Spleen (tissue), 11 donors: ENCODE data around the gene MON2. TPM values are rescaled to one million over a fixed set of nuclear protein-coding genes. Genes with fewer than 3 reads are reported as not detected.

Source experiments
- DNase-seq: peaks from one replicate; pipeline ENCODE4 v3.0.0-alpha.2; 2020
- H3K27ac ChIP-seq, 8 donors: fragments of 200-600 bp; sonication (generic) in 7 of 8; 1 replicate in 4 of 8; 2 replicates in 4 of 8; pipeline versions ENCODE4 v1.5.0 to v1.8.0; 2016 to 2021; ENCODE audit warnings: inconsistent platforms in 4 of 8, mild to moderate bottlenecking in 4 of 8, moderate library complexity in 1 of 8
- H3K27me3 ChIP-seq, 7 donors: fragments of 200-600 bp; sonication (generic) in 6 of 7; replicated peaks in 1 of 7; 1 replicate in 4 of 7; 2 replicates in 3 of 7; pipeline versions ENCODE4 v1.5.0 to v1.8.0; 2016 to 2021; ENCODE audit warnings: inconsistent platforms in 3 of 7, mild to moderate bottlenecking in 1 of 7
- H3K36me3 ChIP-seq, 6 donors: fragments of 200-600 bp; sonication (generic) in 5 of 6; 1 replicate in 4 of 6; 2 replicates in 2 of 6; pipeline versions ENCODE4 v1.5.0 to v1.8.0; 2016 to 2021; ENCODE audit warnings: inconsistent platforms in 2 of 6
- H3K4me1 ChIP-seq, 6 donors: fragments of 200-600 bp; sonication (generic) in 5 of 6; 1 replicate in 3 of 6; 2 replicates in 3 of 6; pipeline versions ENCODE4 v1.5.0 to v1.8.0; 2016 to 2021; ENCODE audit warnings: inconsistent platforms in 3 of 6
- H3K4me3 ChIP-seq, 8 donors: fragments of 200-600 bp; sonication (generic) in 7 of 8; 1 replicate in 4 of 8; 2 replicates in 4 of 8; pipeline versions ENCODE4 v1.5.0 to v1.8.0; 2016 to 2021; ENCODE audit warnings: inconsistent platforms in 4 of 8, mild to moderate bottlenecking in 4 of 8, moderate library complexity in 2 of 8
- H3K9me3 ChIP-seq, 8 donors: fragments of 200-600 bp; sonication (generic) in 7 of 8; 1 replicate in 4 of 8; 2 replicates in 4 of 8; pipeline versions ENCODE4 v1.5.0 to v1.8.0; 2016 to 2021; ENCODE audit warnings: inconsistent platforms in 4 of 8
- POLR2A ChIP-seq, 3 donors: fragments of 450-650 bp; IDR thresholded peaks; one replicate each; pipeline ENCODE4 v1.5.1; 2017; ENCODE audit warnings: antibody characterized with exemption in 3 of 3, mild to moderate bottlenecking in 1 of 3
- POLR2AphosphoS5 ChIP-seq, 3 donors: sonication (generic); formaldehyde crosslinking; IDR thresholded peaks; one replicate each; pipeline ENCODE4 v1.5.1; 2017; ENCODE audit warnings: antibody characterized with exemption in 3 of 3
- WGBS, 5 donors: extraction: QIAGEN DNeasy Blood & Tissue Kit in 3 of 5; methylation state at CpG; one replicate each; pipeline versions ENCODE4 v1.1.5 to v1.1.7; 2013 to 2018; 5-methylcytosine and 5-hydroxymethylcytosine counted together
- intact Hi-C: fragments of 100-400 bp; cut with DNase I; formaldehyde crosslinking; loops from one replicate; pipeline ENCODE4 v1.15.0; 2023; ENCODE audit warnings: low total_unique reads
- polyA plus RNA-seq, 3 donors: library from polyadenylated mRNA; stranded (reverse); fragments of 200-250 nt; gene quantifications; one replicate each; pipeline ENCODE4 v1.2.1, GENCODE V29; 2013
- total RNA-seq, 7 donors: library from RNA; depleted of rRNA in 3 of 7; stranded (reverse); fragments of >200 nt in 3 of 7; fragmentation: NEBNext Ultra II Directional in 4 of 7; extraction: Animal tissue kit (Norgen Biotek cat#: 25700) in 4 of 7; gene quantifications; one replicate each; pipeline versions ENCODE4 v1.1.0 to v1.2.1, GENCODE V29; 2016 to 2021
- TF ChIP-seq, protein P1 (sequence below), 11 experiments: fragments of 200-600 bp in 7 of 11; fragments of 450-650 bp in 4 of 11; sonication (generic) in 4 of 11; IDR thresholded peaks in 8 of 11; conservative IDR thresholded peaks in 3 of 11; 1 replicate in 7 of 11; 2 replicates in 4 of 11; pipeline versions ENCODE4 v1.4.0 to v1.8.0; 2016 to 2021; ENCODE audit warnings: antibody characterized with exemption in 11 of 11, inconsistent platforms in 4 of 11, mild to moderate bottlenecking in 1 of 11
- donor health status: healthy with polysubstance abuse.
- donor health status: DM: no; HTN: no; CAD: no; lungs with moderate emphysema.
- donor health status: DM: no; HTN: no; CAD: no.
- donor health status: Bipolar disorder and iron deficiency.
- donor health status: healthy.
- donor health status: DM: no; HTN: no; CAD: no.
- donor health status: DM: yes; HTN: yes; CAD: no.

The MON2 gene
- total and polyA plus RNA-seq, 10 donors: 10.8 to 181 (median 82.0) TPM

GRCh38 chr12:62597253-62597652 is 130.6 kb downstream of the MON2 start:
- Histone ChIP-seq H3K9me3 (no peaks in the 10 kb centered on the region), H3K27me3 (no peaks in the 10 kb centered on the region), H3K36me3 (peaks cover 0 to 14% (median 2%) of the 10 kb centered on the region in 6 donors), H3K4me1 (peaks cover 0 to 13% (median 10%) of the 10 kb centered on the region in 6 donors), H3K27ac (no peak overlapping the region), H3K4me3 (no peak overlapping the region)
- TF ChIP-seq, protein P1, sequence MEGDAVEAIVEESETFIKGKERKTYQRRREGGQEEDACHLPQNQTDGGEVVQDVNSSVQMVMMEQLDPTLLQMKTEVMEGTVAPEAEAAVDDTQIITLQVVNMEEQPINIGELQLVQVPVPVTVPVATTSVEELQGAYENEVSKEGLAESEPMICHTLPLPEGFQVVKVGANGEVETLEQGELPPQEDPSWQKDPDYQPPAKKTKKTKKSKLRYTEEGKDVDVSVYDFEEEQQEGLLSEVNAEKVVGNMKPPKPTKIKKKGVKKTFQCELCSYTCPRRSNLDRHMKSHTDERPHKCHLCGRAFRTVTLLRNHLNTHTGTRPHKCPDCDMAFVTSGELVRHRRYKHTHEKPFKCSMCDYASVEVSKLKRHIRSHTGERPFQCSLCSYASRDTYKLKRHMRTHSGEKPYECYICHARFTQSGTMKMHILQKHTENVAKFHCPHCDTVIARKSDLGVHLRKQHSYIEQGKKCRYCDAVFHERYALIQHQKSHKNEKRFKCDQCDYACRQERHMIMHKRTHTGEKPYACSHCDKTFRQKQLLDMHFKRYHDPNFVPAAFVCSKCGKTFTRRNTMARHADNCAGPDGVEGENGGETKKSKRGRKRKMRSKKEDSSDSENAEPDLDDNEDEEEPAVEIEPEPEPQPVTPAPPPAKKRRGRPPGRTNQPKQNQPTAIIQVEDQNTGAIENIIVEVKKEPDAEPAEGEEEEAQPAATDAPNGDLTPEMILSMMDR (IDR thresholded peaks at IDR 0.05 in 8 of 11, conservative IDR thresholded peaks at IDR 0.05 in 3 of 11): no peak
- no peak for TF ChIP-seq POLR2A (IDR thresholded peaks at IDR 0.05)
- TF ChIP-seq POLR2AphosphoS5 (IDR thresholded peaks at IDR 0.05): no peak
- intact Hi-C loops: no loop called here
- DNase-seq: no peak
- 96 to 99% (median 97%) methylated on average over 3 of the region's 3 CpGs for WGBS, 5 donors

DNA sequence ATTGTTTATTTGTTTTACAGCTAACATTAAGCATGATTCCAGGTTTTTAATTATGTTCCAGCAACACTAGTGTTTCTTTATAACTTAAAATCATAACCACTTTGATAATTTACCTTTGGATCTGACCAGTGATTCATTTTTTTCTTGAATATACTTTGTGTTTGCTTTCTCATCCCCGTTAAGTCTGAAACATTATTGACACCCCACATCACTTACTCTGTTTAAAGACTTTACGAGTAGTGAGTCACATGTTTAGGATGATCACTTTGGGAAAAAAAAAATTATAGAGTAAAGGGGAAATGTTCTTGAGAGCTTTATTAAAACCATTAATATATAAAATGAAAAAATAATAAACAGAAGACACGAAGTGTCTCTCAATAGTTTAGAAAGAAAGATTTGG is 132.2 kb downstream of the MON2 start:
- Histone ChIP-seq H3K36me3 (no peaks in the 10 kb centered on the region), H3K4me1 (peaks cover 0 to 17% (median 11%) of the 10 kb centered on the region in 6 donors), H3K9me3 (no peaks in the 10 kb centered on the region), H3K27me3 (no peaks in the 10 kb centered on the region), H3K27ac (no peak overlapping the region), H3K4me3 (no peak overlapping the region)
- 93 to 97% (median 95%) methylated on average over 3 of the region's 3 CpGs for WGBS, 5 donors
- TF ChIP-seq POLR2AphosphoS5 (IDR thresholded peaks at IDR 0.05) (no peak), POLR2A (IDR thresholded peaks at IDR 0.05) (no peak)
- TF ChIP-seq, protein P1 (IDR thresholded peaks at IDR 0.05 in 8 of 11, conservative IDR thresholded peaks at IDR 0.05 in 3 of 11): no peak
- intact Hi-C loops: no loop called here
- no peak for DNase-seq

GRCh38 chr12:62599854-62600437 is 133.3 kb downstream of the MON2 start:
- H3K4me1 ChIP-seq: peaks cover 0 to 28% (median 21%) of the 10 kb centered on the region in 6 donors
- H3K4me3 ChIP-seq: no peak overlapping the region
- DNase-seq: no peak
- no peaks in the 10 kb centered on the region for H3K36me3 ChIP-seq
- TF ChIP-seq POLR2AphosphoS5 (IDR thresholded peaks at IDR 0.05) (no peak), POLR2A (IDR thresholded peaks at IDR 0.05) (no peak)
- TF ChIP-seq, protein P1 (IDR thresholded peaks at IDR 0.05 in 8 of 11, conservative IDR thresholded peaks at IDR 0.05 in 3 of 11): no peak
- no peaks in the 10 kb centered on the region for H3K27me3 ChIP-seq
- no peaks in the 10 kb centered on the region for H3K9me3 ChIP-seq
- no peak overlapping the region for H3K27ac ChIP-seq
- intact Hi-C loops: no loop called here
- WGBS, 5 donors: 90 to 91% (median 90%) methylated on average over 5 of the region's 5 CpGs

DNA sequence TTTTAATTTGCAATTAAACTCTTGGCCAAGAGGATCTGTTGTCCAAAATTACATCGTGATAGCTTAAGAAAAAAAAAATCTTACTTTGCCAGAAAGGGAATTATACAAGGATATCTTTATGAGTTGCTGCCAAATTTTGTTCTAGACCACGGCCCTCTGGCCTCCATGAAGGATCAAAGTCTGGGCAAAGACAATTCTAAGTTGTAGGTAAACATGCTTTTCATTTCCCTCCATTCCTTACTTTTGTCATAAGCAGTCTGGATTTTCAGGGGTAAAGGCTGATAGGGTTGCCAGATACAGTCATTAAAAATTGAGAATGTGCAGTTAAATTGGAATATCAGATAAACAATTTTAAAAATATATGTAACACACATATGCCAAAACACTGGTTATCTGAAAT is 135.1 kb downstream of the MON2 start:
- TF ChIP-seq, protein P1 (IDR thresholded peaks at IDR 0.05 in 8 of 11, conservative IDR thresholded peaks at IDR 0.05 in 3 of 11): no peak
- TF ChIP-seq POLR2A (IDR thresholded peaks at IDR 0.05) (no peak), POLR2AphosphoS5 (IDR thresholded peaks at IDR 0.05) (no peak)
- H3K4me1 ChIP-seq: peaks cover 0 to 46% (median 32%) of the 10 kb centered on the region in 6 donors
- DNase-seq: no peak
- H3K27me3 ChIP-seq: no peaks in the 10 kb centered on the region
- intact Hi-C loops: no loop called here
- H3K36me3 ChIP-seq: no peaks in the 10 kb centered on the region
- peak overlapping the region in 7 of 8 donors; percentile 72 to 92 (median 78) for H3K4me3 ChIP-seq
- H3K9me3 ChIP-seq: no peaks in the 10 kb centered on the region
- H3K27ac ChIP-seq: peak overlapping the region; percentile 91 to 100 (median 99)
- WGBS, 5 donors: 51 to 66% (median 58%) methylated on average over 2 of the region's 2 CpGs
